ENCODE data around the gene CTLA4.
A peak's percentile ranks its signal among the peaks of the same experiment; 100 is the strongest.
"Not testable (repeated sequence)": the region's sequence is repeated elsewhere in the genome, so short reads cannot be mapped to it uniquely, and the experiment has no call there.

The CTLA4 gene

DNA sequence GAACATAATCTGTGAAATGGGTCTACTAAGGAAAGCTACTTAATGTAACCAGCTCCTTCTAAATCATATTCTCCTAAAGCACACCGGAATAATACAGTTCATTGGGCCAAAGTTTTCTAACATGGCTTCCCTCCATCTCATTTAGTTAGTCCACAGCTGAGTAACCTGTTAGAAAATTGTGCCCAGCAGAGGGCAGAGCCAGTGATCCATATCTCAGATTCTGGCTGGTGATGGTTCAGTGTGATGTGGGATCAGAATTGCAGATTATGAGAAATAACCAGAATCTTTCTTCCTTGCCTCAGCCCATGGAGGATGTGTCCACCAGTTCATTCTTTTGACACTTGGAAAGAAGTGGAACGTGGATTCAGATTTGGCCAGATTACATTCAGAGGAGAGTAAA lies 9.4 kb upstream of the CTLA4 start:
- peak in 1 of 2 donors; percentile 28 for DNase-seq

DNA sequence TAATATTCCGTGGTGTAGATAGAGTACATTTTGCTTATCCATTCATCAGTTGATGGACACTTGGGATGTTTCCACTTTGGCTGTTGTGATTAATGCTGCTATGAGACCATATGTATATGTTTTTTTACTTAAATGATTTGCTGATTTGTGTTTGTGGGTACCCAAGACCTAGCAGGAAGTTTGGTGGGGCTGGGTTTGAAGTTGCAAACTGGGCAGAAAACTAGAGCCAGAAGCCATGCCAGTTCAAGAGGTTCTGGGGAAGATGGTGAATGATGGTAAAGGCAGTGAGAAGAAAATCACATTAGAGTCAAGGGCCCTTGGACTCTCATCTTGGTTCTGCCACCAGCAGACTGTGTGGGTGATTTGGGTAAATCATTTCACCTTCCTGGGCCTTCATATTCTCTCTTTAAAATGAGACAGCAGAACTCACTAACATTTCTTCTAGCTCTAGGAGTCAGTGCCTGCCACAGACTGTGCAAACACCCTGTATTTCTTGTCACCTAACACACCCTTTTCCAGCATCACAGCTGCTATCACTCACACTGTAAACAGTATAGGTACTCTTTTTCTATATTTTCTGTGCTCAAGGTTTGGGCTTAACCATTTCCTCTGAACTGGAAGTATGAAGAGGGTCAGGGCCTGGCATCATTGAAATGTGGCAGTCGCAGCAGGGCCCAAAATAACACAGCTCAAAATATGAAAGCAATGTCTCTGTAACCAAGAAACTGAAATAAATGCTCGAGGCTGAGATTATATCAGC lies 8.4 kb upstream of the CTLA4 start:
- no peak for DNase-seq

DNA sequence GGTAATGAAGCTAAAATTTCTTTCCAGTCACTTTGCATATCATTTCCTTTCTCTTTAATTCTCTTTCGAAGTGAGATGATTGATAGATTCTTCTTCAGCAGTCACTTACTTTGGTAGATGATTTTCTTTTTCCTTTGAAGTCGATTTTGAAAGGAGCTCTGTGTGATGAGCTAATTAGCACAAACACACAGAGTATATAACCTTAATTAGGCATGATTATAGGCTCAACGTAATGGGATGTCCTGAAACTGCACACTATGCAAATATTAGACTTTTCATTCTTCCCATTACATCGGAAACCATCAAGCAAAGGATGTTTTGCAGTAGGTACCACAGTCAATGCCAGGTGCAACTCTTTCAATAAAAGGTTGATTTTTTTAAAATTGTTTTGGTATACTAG lies 6.4 kb upstream of the CTLA4 start:
- no peak for DNase-seq

DNA sequence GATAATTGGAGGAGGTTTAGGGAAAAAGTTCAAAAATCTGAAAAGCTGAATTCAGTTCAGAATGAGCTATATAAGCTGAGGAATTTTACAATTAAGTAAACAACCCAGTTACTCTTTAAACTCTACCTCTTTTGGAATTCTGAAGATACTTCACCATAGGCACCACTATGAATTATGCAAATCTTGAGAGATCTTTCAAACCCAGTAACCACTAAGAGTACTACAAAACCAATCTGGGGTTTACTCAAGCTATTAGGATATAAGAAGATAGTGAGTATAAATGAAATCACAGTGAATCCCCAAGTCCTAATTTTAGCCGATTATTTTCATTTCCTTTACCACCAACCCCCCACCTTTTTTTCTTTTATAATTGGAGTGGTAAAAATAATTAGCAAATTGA lies 6.0 kb upstream of the CTLA4 start:
- DNase-seq, result no peak

DNA sequence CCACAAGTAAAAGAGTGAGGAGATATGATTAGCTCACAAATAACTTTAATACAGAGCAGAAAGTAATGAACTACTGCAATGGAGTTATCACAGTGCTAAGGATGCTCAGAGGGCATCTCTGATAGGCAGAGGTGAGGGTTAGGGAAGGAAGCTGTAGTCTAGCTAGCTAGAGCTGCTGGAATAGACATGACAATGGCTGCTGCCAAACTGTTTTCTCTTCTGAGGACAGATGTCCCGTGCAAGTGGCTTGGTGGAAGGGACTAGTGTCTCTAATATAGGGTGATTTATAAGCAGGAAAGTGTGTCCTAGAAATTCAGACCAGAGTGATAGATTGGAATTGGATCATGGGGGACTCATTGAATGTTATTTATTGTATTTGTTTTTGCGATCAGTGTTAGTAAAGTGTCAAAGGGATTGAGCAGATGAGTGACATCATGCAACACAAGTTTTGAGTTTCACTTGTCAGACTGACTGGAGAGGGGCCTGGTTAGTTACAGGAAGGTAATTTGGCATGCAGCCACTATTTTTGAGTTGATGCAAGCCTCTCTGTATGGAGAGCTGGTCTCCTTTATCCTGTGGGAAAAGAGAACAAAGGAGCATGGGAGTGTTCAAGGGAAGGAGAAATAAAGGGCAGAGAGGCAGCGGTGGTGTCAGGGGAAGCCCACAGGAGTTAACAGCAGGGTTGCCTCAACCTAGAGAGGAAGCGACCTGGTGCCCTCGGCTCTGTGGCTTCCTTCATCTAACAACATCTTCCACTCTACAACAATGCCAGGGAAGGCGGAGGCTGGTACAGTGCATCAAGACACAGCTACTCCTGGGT lies 1.9 kb downstream of the CTLA4 start:
- no peak for DNase-seq

DNA sequence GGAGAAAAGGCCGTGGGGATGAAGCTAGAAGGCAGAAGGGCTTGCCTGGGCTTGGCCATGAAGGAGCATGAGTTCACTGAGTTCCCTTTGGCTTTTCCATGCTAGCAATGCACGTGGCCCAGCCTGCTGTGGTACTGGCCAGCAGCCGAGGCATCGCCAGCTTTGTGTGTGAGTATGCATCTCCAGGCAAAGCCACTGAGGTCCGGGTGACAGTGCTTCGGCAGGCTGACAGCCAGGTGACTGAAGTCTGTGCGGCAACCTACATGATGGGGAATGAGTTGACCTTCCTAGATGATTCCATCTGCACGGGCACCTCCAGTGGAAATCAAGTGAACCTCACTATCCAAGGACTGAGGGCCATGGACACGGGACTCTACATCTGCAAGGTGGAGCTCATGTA lies 2.9 kb downstream of the CTLA4 start:
- no peak for DNase-seq

DNA sequence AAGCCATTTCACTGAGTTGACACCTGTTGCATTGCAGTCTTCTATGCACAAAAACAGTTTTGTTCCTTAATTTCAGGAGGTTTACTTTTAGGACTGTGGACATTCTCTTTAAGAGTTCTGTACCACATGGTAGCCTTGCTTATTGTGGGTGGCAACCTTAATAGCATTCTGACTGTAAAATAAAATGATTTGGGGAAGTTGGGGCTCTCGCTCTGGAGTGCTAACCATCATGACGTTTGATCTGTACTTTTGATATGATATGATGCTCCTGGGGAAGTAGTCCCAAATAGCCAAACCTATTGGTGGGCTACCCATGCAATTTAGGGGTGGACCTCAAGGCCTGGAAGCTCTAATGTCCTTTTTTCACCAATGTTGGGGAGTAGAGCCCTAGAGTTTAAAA lies 3.4 kb downstream of the CTLA4 start:
- peak; percentile 45 to 50 for DNase-seq

DNA sequence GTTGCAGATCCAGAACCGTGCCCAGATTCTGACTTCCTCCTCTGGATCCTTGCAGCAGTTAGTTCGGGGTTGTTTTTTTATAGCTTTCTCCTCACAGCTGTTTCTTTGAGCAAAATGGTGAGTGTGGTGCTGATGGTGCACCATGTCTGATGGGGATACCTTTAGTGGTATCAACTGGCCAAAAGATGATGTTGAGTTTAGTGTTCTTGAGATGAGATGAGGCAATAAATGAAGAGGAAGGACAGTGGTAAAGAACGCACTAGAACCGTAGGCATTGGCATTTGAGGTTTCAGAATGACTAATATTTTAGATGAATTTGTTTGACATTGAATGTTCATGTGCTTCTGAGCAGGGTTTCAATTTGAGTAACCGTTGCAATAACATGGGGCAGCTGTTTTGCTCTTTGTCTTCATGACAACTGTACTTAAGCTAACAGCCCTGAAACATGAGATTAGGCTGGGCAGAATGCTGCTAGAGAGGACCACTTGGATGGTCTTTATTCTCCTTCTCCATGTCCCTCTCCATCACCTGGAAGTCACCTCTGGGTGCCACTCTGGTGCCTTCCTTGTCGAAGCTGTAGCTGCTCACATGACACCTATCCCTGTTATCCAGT lies 3.9 kb downstream of the CTLA4 start:
- peak; percentile 47 to 55 for DNase-seq

DNA sequence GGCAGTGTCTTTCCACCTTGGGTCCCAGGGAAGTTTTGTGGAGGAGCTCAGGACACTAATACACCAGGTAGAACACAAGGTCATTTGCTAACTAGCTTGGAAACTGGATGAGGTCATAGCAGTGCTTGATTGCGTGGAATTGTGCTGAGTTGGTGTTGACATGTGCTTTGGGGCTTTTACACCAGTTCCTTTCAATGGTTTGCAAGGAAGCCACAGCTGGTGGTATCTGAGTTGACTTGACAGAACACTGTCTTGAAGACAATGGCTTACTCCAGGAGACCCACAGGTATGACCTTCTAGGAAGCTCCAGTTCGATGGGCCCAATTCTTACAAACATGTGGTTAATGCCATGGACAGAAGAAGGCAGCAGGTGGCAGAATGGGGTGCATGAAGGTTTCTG lies 5.9 kb downstream of the CTLA4 start:
- DNase-seq, result no peak

DNA sequence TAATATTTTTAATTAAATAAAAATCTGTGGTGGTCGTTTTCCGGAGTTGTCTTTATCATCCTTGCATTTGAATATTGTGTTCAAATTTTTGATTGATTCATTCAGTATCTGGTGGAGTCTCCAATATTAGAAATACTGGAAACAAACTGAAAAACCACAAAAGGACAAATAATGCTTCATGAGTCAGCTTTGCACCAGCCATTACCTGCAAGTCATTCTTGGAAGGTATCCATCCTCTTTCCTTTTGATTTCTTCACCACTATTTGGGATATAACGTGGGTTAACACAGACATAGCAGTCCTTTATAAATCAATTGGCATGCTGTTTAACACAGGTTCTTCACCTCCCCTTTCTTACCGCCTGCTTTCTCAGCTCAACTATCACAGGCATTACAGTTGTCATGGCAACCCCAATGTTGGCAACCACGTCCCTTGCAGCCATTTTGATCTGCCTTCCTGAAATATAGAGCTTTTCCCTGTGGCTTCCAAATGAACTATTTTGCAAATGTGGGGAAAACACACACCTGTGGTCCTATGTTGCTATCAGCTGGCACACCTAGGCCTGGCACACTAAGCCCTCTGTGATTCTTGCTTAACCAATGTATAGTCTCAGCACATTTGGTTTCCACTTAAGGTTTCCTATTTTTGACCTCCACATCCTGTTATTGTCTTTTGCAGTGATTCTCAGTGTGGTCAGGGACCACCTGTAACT lies 6.5 kb downstream of the CTLA4 start:
- no peak for DNase-seq

DNA sequence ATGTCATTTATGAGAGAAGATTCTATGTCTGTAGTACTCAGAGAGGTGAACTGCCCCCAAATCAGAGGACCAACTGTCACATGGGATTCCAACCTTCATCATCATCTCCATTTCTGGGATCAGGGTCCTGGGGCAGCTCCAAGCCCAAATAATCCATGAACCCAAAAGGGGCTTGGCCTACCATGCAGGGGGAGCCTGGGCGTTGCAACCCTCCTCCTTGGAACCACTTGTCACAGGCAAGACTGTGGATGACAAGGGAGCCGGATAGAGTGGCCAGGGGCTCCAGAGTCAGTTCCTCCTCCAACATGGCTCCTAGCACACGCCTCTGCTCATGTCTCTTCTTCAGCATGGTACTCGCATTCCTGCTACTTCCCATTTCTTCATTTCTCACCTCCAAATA lies 7.9 kb downstream of the CTLA4 start:
- DNase-seq, result no peak

DNA sequence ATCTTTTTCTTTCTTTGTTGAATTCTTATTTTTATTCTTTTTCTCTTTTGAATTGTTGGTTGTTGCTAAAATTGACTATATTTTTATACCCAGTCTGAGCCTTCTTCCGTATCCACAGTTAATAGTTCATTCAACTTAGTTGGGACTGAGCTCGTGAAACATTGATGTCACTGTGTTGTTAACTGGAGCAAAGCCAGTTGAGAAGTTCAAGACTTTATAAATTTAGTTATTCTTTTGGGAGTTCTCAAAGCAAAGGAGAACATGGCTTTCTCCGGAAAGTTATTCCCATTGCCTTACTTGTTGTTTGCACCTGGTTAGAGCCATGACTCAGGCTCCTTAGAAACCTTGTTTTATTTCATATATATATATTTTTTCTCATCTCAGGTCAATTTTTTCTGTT lies 8.8 kb downstream of the CTLA4 start:
- no peak for DNase-seq

DNA sequence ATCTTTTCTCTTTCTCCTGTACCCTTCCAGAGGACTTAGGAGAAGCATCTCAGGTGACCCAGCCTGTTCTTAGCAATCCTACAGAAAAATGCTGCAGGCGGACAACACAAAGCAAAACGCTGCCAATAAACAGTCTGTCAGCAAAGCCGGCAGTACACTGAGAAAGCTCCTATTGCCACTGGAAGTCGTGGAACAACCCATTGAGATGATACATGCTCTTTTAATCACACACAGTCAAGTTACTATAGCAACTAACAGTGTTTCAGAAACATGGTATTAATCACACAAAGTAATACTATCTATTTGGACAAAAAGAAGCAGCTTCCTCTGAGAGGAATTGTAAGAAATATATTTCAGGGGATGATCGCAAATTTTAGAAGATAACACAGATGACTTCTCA lies 10.5 kb downstream of the CTLA4 start:
- DNase-seq, result no peak

DNA sequence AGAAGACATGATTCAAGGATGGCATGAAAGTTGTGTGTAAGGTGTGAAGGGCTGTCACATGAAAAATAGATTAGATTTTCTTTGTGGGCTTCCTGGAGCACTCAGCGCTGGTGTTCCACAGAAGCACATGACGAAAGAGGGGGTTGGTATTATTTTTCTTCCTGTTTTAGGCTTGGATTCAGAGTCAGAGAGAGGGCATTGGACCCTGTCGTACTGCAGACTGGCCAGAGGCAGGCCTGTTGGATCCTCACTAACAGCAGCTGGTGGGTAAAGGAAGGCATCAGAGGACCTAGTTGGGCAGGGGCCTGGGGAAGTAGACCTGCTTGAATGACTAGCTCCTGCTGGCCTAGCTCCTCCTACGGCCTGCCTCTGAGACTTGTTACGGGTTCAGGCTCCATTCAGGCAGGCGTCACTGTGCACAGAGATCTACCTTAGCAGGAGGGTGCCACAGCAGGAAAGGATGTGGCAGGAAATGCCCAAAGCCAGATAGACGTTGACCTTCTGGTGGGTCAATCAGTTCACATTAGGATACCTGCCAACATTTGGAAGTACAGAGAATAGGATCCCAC lies 13.1 kb downstream of the CTLA4 start:
- DNase-seq, result peak in 1 of 2 donors; percentile 42

DNA sequence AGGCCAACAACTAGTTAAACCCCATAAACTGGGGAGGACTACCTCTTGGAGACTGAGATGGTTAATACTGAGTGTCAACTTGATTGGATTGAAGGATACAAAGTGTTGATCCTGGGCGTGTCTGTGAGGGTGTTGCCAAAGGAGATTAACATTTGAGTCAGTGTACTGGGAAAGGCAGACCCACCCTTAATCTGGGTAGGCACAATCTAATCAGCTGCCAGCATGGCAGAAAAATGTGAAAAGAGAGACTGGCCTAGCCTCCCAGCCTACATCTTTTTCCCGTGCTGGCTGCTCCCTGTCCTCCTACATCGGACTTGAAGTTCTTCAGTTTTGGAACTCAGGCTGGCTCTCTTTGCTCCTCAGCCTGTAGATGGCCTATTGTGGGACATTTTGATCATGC lies 13.6 kb downstream of the CTLA4 start:
- DNase-seq, result not testable (repeated sequence)

DNA sequence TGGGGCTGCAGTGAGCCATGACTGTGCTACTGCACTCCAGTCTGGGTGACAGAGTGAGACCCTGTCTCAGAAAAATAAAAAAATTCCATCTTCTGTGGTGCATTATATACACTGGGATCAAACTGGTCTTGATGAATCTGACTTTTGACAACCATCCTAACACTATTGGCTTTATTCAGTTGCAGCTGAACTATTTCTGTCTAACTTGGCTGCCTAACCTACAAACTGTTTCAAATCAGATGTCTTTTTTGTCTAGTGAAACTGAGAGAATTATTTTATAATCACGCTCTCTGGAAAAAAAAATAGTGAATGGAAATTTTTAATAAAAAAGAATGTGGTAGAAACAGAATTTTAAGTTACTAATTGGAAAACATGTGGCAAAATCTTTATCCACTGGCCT lies 15.0 kb downstream of the CTLA4 start:
- no peak for DNase-seq

DNA sequence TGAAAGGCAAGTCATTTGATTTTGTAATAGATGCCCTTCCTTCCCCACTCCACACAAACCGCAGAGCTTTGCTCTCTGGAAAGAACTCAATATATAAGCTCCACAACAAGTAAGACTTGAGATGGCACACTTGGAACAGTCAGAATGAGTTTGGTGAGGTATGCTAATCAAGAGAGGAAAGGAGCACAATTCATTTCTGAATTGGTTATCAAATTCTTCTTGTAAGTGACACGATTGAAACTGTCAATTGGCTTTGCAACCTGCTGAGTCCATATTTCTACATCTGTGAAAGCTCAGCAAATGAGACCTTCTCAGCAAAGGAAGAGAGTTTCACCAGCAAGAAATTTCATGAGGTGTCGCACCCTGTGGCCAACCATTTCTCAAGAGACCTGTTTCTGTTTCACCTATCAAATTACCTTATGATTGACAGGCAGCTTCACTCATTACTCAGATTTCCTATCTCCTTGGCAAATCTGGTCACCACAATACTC lies 19.1 kb downstream of the CTLA4 start:
- DNase-seq, result peak in 1 of 2 donors; percentile 53

DNA sequence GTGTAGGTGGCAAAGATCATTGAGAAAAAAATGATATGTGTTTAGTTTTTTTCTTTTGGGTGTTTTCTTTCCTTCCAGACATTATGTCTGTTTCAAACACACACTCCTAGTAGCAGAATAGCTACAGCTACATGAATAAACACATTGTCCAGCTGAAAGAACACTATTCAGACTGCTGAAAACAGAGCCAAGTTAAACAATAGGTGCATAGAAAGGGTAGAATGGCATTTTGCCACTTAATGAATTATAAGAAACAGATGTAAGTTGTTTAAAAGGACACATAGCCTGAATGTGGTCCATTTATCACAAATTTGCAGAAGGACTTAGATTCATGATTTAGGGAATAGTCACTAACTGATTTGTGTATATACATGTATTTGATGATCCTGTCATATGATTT lies 20.1 kb downstream of the CTLA4 start:
- DNase-seq, result no peak

DNA sequence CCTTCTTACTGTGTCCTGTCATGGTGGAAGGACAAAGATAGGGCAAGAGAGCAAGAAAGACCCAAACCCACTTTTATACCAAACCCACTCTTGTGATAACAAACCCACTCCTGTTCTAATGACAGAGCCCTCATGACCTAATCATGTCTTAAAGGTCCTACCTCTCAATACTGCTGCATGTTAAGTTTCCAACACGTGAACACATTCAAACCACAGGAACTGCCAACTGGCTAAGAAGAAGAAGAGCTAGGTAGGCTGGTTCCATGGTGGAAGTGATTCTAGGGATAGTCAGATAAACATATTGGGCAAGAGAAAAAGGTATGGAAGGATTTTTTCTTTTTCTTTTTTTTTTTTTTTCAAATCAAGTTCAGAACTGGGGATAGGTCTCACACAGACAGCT lies 22.0 kb downstream of the CTLA4 start:
- no peak for DNase-seq

DNA sequence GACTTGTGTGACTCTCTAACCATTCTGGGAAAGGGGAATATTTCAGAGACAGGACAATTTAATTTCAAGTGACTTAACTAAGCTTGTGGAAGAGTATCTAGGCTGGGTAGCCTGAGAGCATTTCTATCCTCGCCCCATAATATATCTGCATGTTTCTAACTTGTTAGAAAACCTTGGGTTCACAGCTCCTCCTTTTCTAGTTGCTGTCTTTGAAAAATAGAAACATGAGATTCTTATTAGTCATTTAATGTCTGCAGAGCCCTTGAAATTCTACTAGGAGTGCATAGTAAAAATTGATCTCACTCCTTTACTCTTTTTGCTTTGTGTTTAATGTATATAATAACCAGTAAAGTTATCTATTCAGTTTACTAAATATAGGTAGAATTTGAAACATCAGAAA lies 22.4 kb downstream of the CTLA4 start:
- DNase-seq, result no peak

DNA sequence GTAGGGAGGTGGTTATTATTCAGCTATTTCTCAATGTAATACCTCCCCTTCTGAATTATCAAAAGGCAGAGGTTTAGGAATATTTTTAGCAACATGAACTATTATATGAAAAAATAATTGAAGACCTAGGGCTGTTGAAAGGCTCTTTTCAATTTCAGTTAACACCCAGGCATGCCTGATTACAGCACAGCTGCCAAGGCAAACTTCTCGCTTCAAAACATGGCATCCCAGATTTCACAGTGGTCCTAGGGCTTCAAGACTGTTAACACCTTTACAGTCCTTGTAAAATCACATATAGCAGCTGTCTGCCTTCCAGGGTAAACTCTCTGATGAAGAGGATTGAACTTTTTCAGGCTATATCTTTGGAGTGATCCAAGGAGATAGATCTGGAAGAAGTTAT lies 23.2 kb downstream of the CTLA4 start:
- DNase-seq, result no peak

DNA sequence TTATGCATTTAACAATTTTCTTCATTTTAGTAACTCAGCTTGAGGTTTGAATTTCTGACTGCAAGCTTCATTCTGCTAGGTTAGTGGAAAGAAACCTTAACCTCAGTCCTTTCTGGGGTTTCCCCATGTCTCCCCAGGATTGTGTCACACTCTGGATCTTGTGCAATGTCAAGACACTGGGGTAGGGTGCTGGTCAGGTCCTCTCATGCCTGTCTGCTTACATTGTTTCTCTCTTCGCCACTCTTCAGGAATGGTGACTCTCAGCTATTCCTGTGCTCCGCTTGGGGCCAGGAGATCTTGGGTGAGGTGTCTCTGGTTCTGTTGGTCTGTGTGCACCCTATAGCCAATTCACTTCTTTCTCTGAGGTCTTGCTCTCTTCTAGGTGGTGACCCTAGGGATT lies 23.9 kb downstream of the CTLA4 start:
- DNase-seq, result peak; percentile 91 to 99

DNA sequence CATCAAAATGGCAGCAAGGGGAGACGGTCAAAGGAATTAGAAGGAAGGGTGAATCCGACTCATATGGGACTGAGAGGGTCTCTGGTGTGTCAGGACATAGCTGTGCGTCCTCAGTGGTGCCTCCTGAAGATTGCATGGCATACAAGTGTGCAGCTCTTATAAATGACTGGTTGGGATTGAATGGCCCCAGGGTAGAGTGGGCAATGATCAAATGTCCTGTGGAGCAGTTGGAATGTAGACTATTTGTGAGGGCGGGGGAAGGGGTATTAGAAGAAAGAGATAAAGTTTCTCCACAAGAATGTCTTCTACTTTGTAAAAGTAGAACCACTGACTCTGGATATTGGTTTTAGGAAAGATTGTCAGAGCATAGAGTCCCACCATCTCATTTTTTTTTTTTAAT lies 24.6 kb downstream of the CTLA4 start:
- DNase-seq, result no peak

Data from inflammatory macrophage treated with lipopolysaccharide for 1 hour (primary cell).